ENCODE results near the gene CNNM1.

Gene CNNM1

DNA sequence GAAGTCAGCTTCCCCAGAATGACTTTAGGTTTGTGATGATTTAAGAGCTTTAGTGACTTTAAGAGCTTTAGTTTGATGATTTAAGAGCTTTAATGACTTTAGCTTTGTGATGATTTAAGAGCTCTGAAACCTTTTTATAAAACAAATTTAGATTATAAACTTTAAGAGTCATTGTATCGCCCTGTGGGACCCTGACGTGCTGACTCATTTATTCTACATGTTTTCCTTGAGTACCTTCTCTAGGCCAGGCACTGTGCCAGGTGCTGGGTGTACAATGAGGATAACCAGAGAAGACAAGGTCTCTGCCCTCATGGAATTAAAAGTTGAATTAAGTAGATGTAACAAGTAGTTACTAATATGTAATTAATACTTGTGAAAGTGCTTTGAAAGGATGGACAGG is 45.4 kb downstream of the CNNM1 start:
- no peak for DNase-seq (ENCODE audit: low read depth in 2 of 2)

DNA sequence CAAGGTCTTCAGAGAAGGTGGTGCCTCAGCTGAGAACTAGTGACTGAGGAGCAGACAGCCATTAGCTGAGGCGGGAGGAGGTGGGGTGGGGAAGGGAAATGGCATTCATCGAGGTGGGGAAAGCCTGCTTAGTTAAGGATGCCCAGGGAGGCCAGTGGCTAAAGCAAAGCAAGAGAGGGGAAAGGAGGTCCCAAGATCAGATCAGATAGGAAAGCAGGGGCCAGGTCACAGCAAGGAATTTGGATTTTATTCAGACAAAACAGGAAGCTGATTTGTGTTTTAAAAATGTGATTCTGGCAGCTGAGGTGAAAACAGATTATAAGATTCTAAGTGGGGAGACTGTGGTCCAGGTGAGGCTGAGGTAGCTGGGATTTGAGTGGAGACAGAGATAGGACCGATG is 45.8 kb downstream of the CNNM1 start:
- DNase-seq (ENCODE audit: low read depth in 2 of 2) = no peak

DNA sequence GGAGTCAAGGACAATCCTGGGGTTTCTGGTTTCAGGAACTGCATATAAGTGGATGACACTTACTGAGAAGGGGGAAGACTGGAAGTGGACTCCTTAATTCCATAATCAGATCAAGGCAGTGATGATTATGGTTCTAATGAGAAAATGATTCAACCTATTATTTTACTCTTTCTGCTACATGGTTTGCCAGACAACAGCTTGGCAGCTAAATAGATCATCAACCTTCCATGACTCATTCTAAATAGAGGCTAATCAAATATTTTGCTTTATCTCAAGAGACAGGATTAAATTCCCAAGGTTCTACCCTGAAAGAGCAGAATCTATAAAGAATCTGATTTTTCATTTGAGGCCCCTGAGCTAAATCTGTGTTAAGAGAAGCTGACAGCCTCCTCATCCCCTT is 46.3 kb downstream of the CNNM1 start:
- no peak for DNase-seq (ENCODE audit: low read depth in 2 of 2)

DNA sequence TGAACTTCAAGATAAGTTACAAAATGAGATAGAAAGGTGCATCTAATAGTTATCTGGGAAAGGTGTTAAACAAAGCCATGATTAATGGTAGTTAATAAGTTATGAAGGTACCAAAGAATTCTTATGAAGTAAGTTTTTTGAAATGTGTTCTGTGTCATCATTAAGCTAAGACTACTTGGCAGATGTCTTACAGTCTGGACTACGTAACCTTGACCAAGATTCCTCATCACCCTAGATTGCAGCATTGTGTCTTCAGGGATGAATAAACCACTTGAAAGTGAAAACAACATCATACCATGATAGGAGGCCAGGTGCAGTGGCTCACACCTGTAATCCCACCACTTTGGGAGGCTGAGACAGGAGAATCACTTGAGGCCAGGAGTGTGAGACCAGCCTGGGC is 53.0 kb downstream of the CNNM1 start:
- no peak for DNase-seq (ENCODE audit: low read depth in 2 of 2)

DNA sequence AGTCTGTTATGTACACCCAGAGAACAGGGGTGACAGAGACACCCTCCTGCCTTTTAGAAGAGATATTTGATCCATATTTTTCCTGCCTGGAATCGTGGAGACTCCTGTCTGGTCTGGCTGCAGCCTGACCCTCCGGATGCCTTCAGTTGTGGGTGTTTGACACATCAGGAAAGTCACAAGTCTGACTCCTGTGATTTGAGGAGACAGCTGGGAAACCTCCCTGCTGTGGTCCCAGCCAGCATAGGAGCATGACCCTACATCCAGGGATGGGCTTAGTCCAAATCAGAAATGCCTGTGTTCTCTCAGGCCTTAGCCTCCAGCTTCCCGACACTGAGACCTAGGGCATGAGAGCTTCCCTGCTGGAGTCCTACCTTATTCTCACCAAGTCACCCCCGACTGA is 57.9 kb downstream of the CNNM1 start:
- no peak for DNase-seq (ENCODE audit: low read depth in 2 of 2)

DNA sequence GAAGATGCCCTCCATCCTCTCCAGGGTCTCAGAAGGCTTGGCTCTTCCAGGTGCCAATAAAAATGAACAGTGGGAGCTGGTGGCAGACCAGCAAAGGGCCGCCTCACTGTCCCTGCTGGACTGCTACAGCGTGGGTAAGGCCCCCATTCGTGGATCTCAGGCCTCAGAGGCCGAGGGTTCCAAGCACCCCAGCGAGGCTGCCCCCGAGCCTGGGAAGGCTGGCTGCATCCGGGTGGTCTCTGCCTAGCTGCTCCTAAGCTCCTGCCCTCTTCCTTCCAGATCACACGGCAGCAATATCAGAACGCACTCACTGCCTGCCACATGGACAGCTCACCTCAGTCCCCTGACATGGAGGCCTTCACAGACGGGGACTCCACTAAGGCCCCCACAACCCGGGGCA is 58.4 kb downstream of the CNNM1 start:
- no peak for DNase-seq (ENCODE audit: low read depth in 2 of 2)

DNA sequence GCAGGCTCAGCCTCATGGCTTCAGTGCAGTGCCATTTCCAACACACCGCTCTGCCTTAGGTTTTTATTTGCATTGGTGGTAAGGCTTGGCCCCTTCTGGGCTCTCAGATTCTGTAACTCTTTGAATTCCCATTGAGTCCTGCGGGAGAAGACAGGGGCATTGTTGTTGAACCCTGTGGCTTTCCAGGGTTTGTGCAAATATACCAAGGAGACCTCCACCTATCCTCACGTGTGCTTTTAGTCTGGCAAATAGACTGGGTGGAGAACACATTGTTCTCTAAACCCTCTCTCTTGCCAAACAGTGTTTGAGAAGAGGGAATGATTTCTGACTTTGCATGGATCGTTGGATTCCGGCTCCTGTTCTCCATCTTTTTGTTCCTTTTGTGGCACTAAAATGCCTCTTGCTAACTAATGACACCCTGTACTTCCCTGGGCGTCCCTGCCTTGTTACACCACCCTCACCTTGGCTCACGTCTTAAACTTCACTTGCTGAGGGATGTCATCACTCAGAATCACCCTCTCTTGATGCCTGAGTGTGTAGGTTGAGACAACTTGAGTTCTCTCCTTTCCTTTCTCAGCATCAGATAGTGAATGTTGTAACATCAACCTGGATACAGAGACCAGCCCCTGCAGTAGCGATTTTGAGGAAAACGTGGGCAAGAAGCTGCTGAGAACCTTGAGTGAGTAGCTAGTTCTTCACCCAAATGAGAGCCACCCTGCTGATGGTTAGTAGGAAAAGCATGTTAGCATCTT is 60.7 kb downstream of the CNNM1 start:
- DNase-seq (ENCODE audit: low read depth in 2 of 2) = no peak

DNA sequence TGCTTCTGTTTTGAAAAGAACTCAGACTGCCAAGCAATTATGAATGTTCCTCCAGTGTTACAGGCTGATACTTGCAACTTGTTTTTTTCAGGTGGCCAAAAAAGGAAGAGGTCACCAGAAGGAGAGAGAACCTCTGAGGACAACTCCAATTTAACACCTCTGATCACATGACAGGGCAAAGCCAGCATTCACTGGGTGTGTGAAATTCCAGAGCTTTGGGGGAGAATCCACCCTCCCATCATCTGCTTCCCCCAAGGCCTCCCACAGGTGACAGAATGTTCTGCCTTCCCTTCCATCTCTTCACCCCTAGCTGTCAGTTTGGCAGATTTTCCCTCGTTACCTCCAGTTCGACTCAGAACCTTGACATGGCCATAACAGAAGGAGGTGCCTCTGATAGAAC is 62.2 kb downstream of the CNNM1 start:
- no peak for DNase-seq (ENCODE audit: low read depth in 2 of 2)

DNA sequence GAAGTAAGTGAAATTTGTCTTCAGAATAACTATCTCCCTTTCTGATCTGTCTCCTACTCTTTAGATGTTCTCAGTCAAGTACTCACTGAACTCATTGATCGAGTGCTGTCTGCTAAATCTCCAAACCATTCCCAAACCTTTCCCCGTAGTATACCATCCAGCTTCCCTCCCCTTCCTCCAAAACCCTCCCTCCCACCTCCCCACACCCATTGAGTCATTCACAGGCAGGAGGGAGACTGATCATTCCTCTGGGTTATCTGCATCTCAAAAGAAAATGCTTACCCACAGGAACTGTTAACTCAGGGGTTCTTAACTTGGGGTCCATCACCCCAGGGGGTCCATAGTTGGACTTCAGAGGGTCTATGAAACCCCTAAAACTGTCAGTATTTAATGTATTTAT is 63.9 kb downstream of the CNNM1 start:
- no peak for DNase-seq (ENCODE audit: low read depth in 2 of 2)

DNA sequence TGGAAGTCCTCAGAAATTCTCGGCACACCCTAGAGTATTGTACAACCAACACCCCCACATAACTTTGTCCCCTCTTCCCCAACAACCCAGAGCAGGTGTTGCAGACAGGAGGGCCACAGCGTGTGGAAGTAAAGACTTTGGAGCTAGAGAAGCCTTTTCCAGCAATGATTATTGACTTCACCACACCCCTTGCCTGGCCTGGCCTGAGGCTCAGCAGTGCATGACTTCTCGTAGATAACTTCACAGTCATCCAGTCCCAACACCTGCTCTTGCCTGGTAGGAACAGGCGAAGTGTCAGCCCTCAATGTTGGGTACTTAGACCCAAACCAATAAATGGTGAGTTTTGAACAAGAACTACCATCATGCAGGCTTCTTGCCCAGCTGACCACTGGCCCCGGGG is 64.5 kb downstream of the CNNM1 start:
- DNase-seq (ENCODE audit: low read depth in 2 of 2) = no peak

DNA sequence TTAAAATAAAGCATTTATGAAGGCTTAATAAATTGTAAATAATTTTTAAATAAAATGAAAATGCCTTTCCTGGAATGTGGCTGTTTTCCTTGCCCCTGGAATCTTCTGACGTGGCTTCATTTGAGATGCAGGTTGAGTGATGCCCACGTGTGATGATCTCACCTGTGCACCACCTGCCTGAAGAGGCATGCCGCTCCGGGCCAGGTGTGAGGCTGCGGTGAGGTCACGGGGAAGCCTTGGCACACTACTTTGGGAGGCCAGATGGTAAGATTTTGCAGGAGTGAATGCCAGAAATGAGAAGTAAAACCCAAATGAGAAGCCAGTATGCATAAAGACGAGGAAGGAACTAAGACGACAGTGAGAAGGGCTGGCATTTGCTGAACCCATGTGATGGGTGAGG is 65.1 kb downstream of the CNNM1 start:
- no peak for DNase-seq (ENCODE audit: low read depth in 2 of 2)

DNA sequence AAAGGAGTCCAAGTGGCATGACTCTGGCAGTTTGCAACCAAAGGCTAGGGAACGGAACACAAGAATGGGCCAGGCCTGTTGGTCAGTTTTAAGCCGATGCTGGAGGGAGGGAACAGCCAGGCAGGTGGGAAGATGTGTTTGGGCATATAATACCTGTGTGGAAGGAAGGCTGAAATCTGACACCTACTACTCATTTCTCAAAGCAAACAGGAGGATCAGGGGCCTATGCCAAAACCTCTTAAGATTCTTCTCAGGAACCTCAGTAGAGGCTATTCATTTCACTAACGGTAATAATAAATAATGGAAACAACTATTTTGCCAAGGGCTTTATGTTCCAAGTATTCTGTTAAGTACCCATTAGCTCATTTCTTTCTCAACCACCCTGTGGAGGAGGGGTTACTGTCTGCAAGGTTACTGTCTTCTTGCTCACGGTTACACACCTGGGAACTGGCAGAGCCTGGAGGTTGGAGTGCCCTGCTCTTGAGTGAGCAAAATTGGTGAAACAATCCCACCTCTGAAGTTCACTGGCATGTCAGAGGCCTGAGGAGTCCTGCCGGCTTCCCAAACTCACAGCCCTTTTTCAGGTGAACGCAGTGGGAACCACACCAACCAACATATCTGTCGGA is 65.7 kb downstream of the CNNM1 start:
- DNase-seq (ENCODE audit: low read depth in 2 of 2) = no peak

DNA sequence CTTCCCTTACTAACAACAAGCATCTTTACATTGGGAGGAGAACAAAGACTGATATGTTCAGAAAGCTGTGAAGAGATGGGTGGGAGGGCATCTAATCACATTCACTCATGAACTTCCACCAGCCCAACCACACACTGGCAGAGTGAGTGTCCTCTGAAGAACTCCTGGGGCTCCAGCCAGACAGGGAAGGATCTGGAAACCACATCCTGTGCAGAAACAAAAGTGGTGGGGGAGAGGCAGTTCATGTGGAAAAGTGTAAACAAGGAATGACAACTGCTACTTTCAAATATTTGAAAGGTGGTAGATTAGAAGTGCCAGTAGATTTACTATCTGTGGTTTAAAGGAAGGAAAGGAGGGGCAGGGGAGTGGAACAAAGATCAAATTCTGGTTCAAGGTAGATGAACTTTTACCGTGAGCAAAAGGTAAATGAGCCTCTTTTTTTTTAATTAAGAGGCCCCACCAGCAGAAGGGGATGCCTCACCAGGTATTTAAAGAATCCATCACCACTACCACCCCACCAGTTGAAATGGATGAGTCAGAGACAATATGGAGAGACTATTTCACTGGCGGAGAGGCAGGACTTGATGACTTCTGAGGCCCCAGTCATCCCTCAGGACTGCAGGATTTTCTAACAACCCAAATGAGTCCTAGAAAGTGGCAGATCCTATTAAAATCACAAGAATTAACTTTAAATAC is 66.7 kb downstream of the CNNM1 start:
- no peak for DNase-seq (ENCODE audit: low read depth in 2 of 2)

DNA sequence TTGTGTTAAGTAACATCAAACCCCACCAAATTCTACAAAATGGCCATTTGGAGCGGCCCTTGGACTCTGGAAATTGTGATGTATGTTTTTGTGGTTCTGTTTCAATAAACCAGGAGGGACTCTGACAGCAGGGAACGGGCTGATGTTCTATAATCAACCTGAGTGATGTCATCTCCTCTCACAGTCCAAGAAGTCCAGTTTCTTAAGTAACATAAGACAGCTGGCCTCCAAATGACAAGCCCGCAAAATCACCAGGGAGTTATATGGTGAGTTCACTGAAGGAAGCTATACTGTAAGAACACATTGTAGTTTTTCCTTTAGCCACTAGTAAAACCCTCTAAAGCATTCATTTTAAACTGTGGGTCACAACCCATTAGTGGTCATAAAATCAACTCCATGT is 67.3 kb downstream of the CNNM1 start:
- no peak for DNase-seq (ENCODE audit: low read depth in 2 of 2)

DNA sequence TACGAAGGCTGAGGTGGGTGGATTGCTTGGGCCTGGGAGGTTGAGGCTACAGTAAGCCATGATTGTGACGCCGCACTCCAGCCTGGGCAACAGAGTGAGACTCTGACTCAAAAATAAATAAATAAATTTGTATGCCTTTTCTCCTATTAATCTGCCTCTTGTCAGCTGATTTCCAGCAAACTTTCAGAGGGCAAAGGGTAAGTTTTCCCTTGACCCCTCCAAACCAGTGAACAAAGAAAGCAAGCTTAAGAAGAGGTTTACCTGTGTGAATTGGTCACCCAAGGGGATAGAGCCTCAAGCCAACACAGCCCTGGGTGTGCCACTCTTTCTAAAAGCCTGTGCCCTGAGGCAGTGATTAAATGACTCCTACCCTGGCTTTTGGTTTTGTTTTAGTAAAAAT is 70.5 kb downstream of the CNNM1 start:
- no peak for DNase-seq (ENCODE audit: low read depth in 2 of 2)

DNA sequence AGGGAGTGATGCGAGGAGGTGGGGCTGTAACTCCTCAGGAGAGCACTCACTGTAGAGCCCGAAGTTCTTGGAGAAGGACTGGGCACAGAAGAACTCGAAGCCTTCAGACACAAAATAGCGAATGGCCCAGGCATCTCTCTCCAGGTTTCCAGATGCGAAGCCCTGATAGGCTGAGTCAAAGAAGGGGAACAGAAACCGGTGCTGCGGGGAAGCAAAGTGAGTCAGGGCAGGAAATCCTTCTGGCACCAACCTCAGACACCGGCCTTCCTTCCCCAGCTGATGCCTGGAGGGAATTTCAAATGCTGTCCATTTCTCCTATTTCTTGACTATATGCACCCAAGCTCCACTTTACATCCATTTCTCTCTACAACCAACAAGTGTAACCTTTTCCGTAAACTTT is 74.5 kb downstream of the CNNM1 start:
- no peak for DNase-seq (ENCODE audit: low read depth in 2 of 2)

DNA sequence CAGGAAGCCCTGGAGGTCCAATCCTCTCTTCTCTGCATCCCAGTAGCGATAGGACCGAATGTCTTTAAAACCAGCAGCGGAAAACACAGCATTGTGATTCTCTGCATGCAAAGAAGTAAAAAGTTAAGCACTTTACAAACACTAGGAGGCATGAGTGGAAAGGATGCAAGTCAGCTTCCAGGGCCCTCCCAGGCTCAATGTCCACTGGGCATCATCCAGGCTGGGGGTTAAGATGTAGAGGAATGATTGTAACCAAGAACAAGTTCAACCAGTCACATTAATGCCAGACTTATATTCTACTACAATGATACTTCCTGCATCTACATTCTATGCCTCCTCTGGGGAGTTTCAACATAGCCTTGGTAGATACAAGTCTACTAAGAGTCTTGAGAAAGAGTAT is 77.0 kb downstream of the CNNM1 start:
- no peak for DNase-seq (ENCODE audit: low read depth in 2 of 2)

DNA sequence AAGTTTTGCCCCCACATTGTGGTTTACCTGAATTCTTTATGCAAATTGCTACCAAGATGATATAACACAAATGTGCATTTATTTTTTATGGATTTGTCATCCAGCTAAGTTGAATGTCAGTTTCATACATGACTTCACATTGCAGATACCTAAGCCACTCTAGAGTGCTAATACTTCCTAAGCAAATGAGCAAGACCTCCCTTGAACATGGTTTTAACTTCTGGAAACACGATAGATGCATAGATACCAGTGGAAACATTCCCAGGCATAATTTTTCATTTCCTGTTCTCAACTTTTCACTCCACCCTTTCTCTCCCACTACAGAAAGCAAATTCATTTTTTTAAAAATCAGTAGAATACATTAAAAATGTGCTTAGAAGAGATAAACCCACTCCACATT is 81.0 kb downstream of the CNNM1 start:
- DNase-seq (ENCODE audit: low read depth in 2 of 2) = no peak

DNA sequence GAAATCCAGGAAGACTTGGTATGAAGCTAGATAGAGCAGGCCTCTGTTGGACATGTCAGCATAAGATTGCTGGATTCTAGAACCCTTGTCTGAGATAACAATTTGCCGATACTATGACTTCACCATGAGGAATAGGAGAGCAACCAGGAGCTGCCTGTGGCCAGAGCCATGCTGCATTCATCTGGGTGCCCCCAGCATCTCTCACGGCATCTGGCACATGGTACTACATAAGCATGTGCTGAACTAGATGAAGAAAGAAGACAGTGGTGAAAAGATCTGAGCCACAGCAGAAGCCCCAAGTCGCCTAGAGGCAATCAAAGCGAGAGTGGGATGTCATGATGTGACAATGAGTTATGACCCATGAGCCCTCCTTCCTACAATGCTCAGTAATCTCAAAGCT is 81.7 kb downstream of the CNNM1 start:
- DNase-seq (ENCODE audit: low read depth in 2 of 2) = no peak

DNA sequence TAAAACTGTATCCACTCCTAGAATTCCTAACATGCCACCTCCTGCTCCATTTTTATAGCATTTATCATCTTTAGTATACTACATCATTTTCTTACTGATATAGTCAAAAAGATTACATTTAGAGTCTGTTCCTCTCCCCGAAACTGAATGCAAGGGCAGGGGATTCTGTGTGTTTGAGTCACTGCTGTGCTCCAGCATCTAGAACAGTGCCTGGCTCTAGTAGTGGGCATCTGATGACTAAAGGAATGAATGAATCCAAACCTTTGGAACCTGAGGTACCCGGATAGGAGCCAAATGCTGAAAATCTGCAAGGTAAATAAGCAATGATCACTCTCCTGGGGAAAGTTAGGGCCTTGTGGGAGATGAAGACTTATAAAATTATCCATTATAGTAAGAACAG is 82.4 kb downstream of the CNNM1 start:
- DNase-seq (ENCODE audit: low read depth in 2 of 2) = no peak

DNA sequence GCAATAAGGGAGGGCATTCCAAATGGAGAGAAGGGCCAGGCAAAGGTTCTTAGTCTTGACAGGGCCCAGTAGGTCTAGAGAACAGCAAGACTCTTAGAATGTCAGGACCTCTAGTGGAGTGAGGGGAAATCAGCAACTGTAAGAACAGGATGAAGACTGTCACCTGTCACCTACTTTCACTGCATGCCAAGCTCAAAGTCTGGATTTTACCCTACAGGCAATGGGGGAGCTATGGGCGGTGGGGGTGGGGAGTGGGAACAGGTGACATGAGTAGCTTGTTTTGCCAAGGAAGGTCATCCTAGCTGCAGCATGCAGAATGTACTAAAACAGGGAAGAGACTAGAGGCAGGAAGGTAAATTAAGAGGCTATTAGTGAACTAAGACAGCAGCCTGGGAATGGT is 82.9 kb downstream of the CNNM1 start:
- no peak for DNase-seq (ENCODE audit: low read depth in 2 of 2)

DNA sequence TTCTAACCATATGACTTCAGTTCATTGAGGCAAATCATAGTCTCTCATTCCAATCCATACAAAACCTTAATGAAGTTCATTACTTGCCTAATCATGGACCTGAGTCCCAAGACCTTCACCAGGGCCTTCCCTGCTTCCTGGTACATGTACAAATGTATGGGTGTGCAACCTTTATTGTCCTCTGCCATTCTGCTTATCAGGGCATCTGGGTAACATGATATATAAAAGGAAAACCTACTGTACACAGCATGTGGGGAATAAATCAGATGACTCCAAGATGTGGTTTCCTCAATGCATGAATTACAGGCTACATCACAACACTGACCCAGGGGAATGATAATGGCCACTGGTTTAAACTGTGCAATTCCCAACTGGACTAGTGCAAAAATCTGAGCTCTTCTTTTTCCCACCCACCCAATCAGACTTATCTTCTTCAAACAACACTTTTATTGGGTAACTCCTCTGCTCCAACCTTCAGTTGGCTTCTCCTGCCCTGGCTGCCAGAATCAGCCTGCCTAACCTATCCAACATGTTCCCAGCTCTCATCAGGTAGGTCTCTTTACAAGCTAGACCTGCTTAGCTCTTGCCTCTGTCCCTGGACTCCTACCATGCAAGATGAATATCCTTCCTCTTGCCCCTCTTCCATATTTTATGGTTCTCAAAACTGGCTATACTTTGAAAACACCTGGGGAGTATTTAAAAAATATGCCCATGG is 89.9 kb downstream of the CNNM1 start:
- DNase-seq (ENCODE audit: low read depth in 2 of 2) = no peak

DNA sequence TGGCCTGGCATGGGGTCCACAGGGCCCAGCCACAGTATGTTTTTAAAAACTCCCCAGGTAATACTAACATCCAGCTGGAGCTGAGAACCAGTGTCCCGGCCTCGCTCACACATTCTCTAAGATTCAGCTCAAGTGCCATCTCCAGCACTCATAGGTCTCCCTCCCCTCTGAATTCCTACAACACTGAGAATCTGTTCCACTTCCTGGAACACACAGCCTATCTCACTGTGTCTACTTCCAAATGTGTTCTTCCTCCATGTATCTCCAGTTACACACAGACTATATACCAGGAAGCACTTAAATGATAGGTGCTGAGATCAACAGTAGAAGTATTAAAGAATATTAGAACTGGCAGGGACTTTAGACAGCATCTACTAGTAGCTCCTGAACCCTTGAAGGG is 90.5 kb downstream of the CNNM1 start:
- DNase-seq (ENCODE audit: low read depth in 2 of 2) = no peak
